Body of pancreas (tissue), 4 donors: ENCODE measurements around the gene PTPRH. TPM values are rescaled to one million over a fixed set of nuclear protein-coding genes. Genes with fewer than 3 reads are reported as not detected.

Experiments used
- ATAC-seq: fragments of 150-250 bp; one replicate; pipeline ENCODE4 v1.9.1; 2016
- DNase-seq, 4 donors: peaks; one replicate each; pipeline ENCODE4 v3.0.0-alpha.2; 2019
- H3K27ac ChIP-seq, 4 donors: fragments of 200-600 bp; sonication (generic); 1 replicate in 3 of 4; 2 replicates in 1 of 4; pipeline versions ENCODE4 v1.5.1 to v1.6.1; 2016 to 2019; ENCODE audit warnings: mild to moderate bottlenecking in 1 of 4, mixed read lengths in 1 of 4, moderate library complexity in 1 of 4
- H3K27me3 ChIP-seq, 2 donors: fragments of 200-600 bp; sonication (generic); one replicate each; pipeline ENCODE4 v1.6.0; 2016; ENCODE audit warnings: mild to moderate bottlenecking in 1 of 2
- H3K36me3 ChIP-seq, 2 donors: fragments of 200-600 bp; sonication (generic); replicated peaks in 1 of 2; 2 replicates each; pipeline ENCODE4 v1.5.1; 2016; ENCODE audit warnings: low read depth in 2 of 2; ENCODE audit not compliant: insufficient read depth in 1 of 2
- H3K4me1 ChIP-seq: fragments of 200-600 bp; sonication (generic); one replicate; pipeline ENCODE4 v1.6.0; 2016
- H3K4me3 ChIP-seq, 2 donors: fragments of 200-600 bp; sonication (generic); 1 replicate in 1 of 2; 2 replicates in 1 of 2; pipeline ENCODE4 v1.5.1; 2016 to 2019
- H3K9me3 ChIP-seq, 3 donors: fragments of 200-600 bp; sonication (generic); 1 replicate in 2 of 3; 2 replicates in 1 of 3; pipeline ENCODE4 v1.5.1; 2016
- CTCF ChIP-seq, 7 experiments: fragments of 450-650 bp in 4 of 7; fragments of 200-600 bp in 3 of 7; sonication (generic) in 3 of 7; IDR thresholded peaks; one replicate each; pipeline ENCODE4 v1.5.1; 2016 to 2019; ENCODE audit warnings: antibody characterized with exemption in 7 of 7
- POLR2A ChIP-seq, 3 donors: fragments of 450-650 bp; IDR thresholded peaks; one replicate each; pipeline ENCODE4 v1.6.1; 2016; ENCODE audit warnings: antibody characterized with exemption in 3 of 3, mild to moderate bottlenecking in 2 of 3
- WGBS, 2 donors: methylation state at CpG; one replicate each; pipeline ENCODE4 v1.1.5; 2017; 5-methylcytosine and 5-hydroxymethylcytosine counted together
- intact Hi-C: fragments of 100-400 bp; cut with DNase I; formaldehyde crosslinking; loops from one replicate; pipeline ENCODE4 v1.15.1; 2023
- total RNA-seq, 2 donors: library from RNA; depleted of rRNA; stranded (reverse); fragments of >200 nt; gene quantifications; one replicate each; pipeline ENCODE4 v1.1.0, GENCODE V29; 2016

PTPRH gene
- total RNA-seq, 2 donors from 2014 or later = 14.8 to 15.8 TPM

GRCh38 chr19:55160986-55161365 is 48.3 kb downstream of the PTPRH start:
- H3K4me3 ChIP-seq = no peak overlapping the region
- no peak overlapping the region for H3K27ac ChIP-seq
- H3K9me3 ChIP-seq = no peaks in the 10 kb centered on the region
- DNase-seq = no peak
- no peak for TF ChIP-seq POLR2A (IDR thresholded peaks at IDR 0.05)
- TF ChIP-seq CTCF (IDR thresholded peaks at IDR 0.05) = no peak
- no peaks in the 10 kb centered on the region for H3K36me3 ChIP-seq
- peaks cover 14% of the 10 kb centered on the region for H3K4me1 ChIP-seq
- ATAC-seq = no peak
- intact Hi-C loops = no loop called here
- peaks cover 0 to 38% of the 10 kb centered on the region in 2 donors for H3K27me3 ChIP-seq
- 15 to 41% methylated on average over 8 to 32 of the region's 32 CpGs for WGBS, 2 donors

- intact Hi-C loops = no loop called here
- peaks cover 11% of the 10 kb centered on the region for H3K4me1 ChIP-seq
- peak; percentile 84 to 91 (median 86) for DNase-seq
- H3K27ac ChIP-seq = no peak overlapping the region
- WGBS, 2 donors = 4 to 20% methylated on average over 5 to 33 of the region's 33 CpGs
- peak; percentile 87 for ATAC-seq
- H3K36me3 ChIP-seq = no peaks in the 10 kb centered on the region
- TF ChIP-seq POLR2A (IDR thresholded peaks at IDR 0.05) (no peak), CTCF (IDR thresholded peaks at IDR 0.05) (peak; percentile 71 to 85 (median 78))
- H3K27me3 ChIP-seq = peaks cover 0 to 38% of the 10 kb centered on the region in 2 donors
- H3K9me3 ChIP-seq = no peaks in the 10 kb centered on the region
- no peak overlapping the region for H3K4me3 ChIP-seq
These were observed 48.9 kb downstream of the PTPRH start for GRCh38 chr19:55160128-55160985.

GRCh38 chr19:55158848-55159749 is 50.2 kb downstream of the PTPRH start:
- H3K4me1 ChIP-seq = peaks cover 11% of the 10 kb centered on the region
- H3K27ac ChIP-seq = no peak overlapping the region
- 64 to 73% methylated on average over 15 to 18 of the region's 18 CpGs for WGBS, 2 donors
- no peaks in the 10 kb centered on the region for H3K9me3 ChIP-seq
- peaks cover 0 to 38% of the 10 kb centered on the region in 2 donors for H3K27me3 ChIP-seq
- intact Hi-C loops = no loop called here
- TF ChIP-seq POLR2A (IDR thresholded peaks at IDR 0.05) = no peak
- TF ChIP-seq CTCF (IDR thresholded peaks at IDR 0.05) = no peak
- no peak overlapping the region for H3K4me3 ChIP-seq
- DNase-seq = no peak
- ATAC-seq = no peak
- no peaks in the 10 kb centered on the region for H3K36me3 ChIP-seq

GRCh38 chr19:55158423-55158822 is 50.9 kb downstream of the PTPRH start:
- TF ChIP-seq CTCF (IDR thresholded peaks at IDR 0.05) = no peak
- TF ChIP-seq POLR2A (IDR thresholded peaks at IDR 0.05) = no peak
- H3K27ac ChIP-seq = no peak overlapping the region
- ATAC-seq = no peak
- H3K27me3 ChIP-seq = peaks cover 0 to 38% of the 10 kb centered on the region in 2 donors
- intact Hi-C loops = no loop called here
- peaks cover 11% of the 10 kb centered on the region for H3K4me1 ChIP-seq
- no peaks in the 10 kb centered on the region for H3K36me3 ChIP-seq
- H3K4me3 ChIP-seq = no peak overlapping the region
- WGBS, 2 donors = 36 to 48% methylated on average over 4 of the region's 4 CpGs
- no peak for DNase-seq
- H3K9me3 ChIP-seq = no peaks in the 10 kb centered on the region
